HEK293 (cell line): ENCODE results near the gene PSMG1.
A peak's percentile ranks its signal among the peaks of the same experiment; 100 is the strongest.

Source experiments
- CTCF ChIA-PET: fragments of 350-600 bp; formaldehyde crosslinking; extraction: SDS; loops from one replicate; lab custom pipeline; 2021; ENCODE audit warnings: antibody characterized with exemption; lab: Yijun Ruan, JAX
- POLR2A ChIA-PET: fragments of 300-600 bp; formaldehyde crosslinking; extraction: SDS; loops from one replicate; lab custom pipeline; 2020; ENCODE audit warnings: antibody characterized with exemption, inconsistent platforms; lab: Yijun Ruan, JAX
- H3K27ac ChIP-seq: fragments of 200-500 bp; sonication (Bioruptor generic); 2 replicates; pipeline ENCODE4 v1.5.1; 2014; ENCODE audit warnings: low read depth, low read length, control low read depth, inconsistent platforms; ENCODE audit errors: extremely low read depth
- H3K36me3 ChIP-seq, 2 experiments: fragments of 200-500 bp in 1 of 2; sonication (Bioruptor generic) in 1 of 2; 1 replicate in 1 of 2; 2 replicates in 1 of 2; pipeline ENCODE4 v1.5.1; 2014 to 2017; ENCODE audit warnings: inconsistent platforms in 2 of 2, low read length in 2 of 2; ENCODE audit not compliant: control insufficient read depth in 2 of 2, insufficient read depth in 1 of 2
- H3K4me1 ChIP-seq: fragments of 200-500 bp; sonication (Bioruptor generic); 2 replicates; pipeline ENCODE4 v1.5.1; 2014; ENCODE audit warnings: mild to moderate bottlenecking, low read length, inconsistent platforms; ENCODE audit not compliant: control insufficient read depth, insufficient read depth
- H3K4me3 ChIP-seq: 2 replicates; pipeline ENCODE4 v1.5.1; 2011; ENCODE audit warnings: low read depth, mild to moderate bottlenecking, control low read depth, low read length, moderate library complexity
- H3K9me3 ChIP-seq: fragments of 200-500 bp; sonication (Bioruptor generic); 2 replicates; pipeline ENCODE4 v1.5.1; 2014; ENCODE audit warnings: low read depth, low read length, inconsistent platforms; ENCODE audit not compliant: control insufficient read depth, insufficient read depth
- EGR2 ChIP-seq: fragments of 450-650 bp; formaldehyde crosslinking; IDR thresholded peaks from 2 replicates; pipeline ENCODE4 v1.5.1; 2016; ENCODE audit warnings: low read depth, missing biosample characterization, missing genetic modification characterization
- KLF16 ChIP-seq: fragments of 450-650 bp; formaldehyde crosslinking; IDR thresholded peaks from 2 replicates; pipeline ENCODE4 v1.5.1; 2017; ENCODE audit warnings: missing biosample characterization, missing genetic modification characterization
- KLF8 ChIP-seq: fragments of 450-650 bp; formaldehyde crosslinking; IDR thresholded peaks from 2 replicates; pipeline ENCODE4 v1.5.1; 2016; ENCODE audit warnings: missing biosample characterization, missing genetic modification characterization
- PRDM1 ChIP-seq: fragments of 450-650 bp; formaldehyde crosslinking; IDR thresholded peaks from 2 replicates; pipeline ENCODE4; 2016; ENCODE audit warnings: missing biosample characterization, missing genetic modification characterization
- PRDM2 ChIP-seq: fragments of 450-650 bp; formaldehyde crosslinking; IDR thresholded peaks from 2 replicates; pipeline ENCODE4 v1.5.1; 2016; ENCODE audit warnings: missing biosample characterization, missing genetic modification characterization, borderline replicate concordance
- RBAK ChIP-seq: fragments of 450-650 bp; formaldehyde crosslinking; IDR thresholded peaks from 2 replicates; pipeline ENCODE4 v1.5.1; 2016; ENCODE audit warnings: missing biosample characterization, missing genetic modification characterization
- SCRT2 ChIP-seq: fragments of 450-650 bp; formaldehyde crosslinking; IDR thresholded peaks from 2 replicates; pipeline ENCODE4 v1.5.1; 2016; ENCODE audit warnings: missing biosample characterization, missing genetic modification characterization
- TCF7L2 ChIP-seq: IDR thresholded peaks from 2 replicates; pipeline ENCODE4 v1.6.1; 2011; ENCODE audit warnings: low read depth, mild to moderate bottlenecking, inconsistent platforms, low read length, moderate library complexity, borderline replicate concordance
- WT1 ChIP-seq: fragments of 450-650 bp; formaldehyde crosslinking; IDR thresholded peaks from 2 replicates; pipeline ENCODE4 v1.5.1; 2016; ENCODE audit warnings: missing biosample characterization, missing genetic modification characterization
- ZBTB48 ChIP-seq: fragments of 450-650 bp; formaldehyde crosslinking; IDR thresholded peaks from 2 replicates; pipeline ENCODE4 v1.5.1; 2016; ENCODE audit warnings: missing biosample characterization, missing genetic modification characterization
- ZFHX2 ChIP-seq: fragments of 450-650 bp; formaldehyde crosslinking; conservative IDR thresholded peaks from 2 replicates; pipeline ENCODE4 v1.5.1; 2016; ENCODE audit warnings: missing biosample characterization, missing genetic modification characterization
- ZNF221 ChIP-seq: fragments of 450-650 bp; formaldehyde crosslinking; IDR thresholded peaks from 2 replicates; pipeline ENCODE4 v1.5.1; 2017; ENCODE audit warnings: missing biosample characterization, missing genetic modification characterization, borderline replicate concordance
- ZNF223 ChIP-seq: fragments of 450-650 bp; formaldehyde crosslinking; IDR thresholded peaks from 2 replicates; pipeline ENCODE4 v1.5.1; 2016; ENCODE audit warnings: missing biosample characterization, missing genetic modification characterization
- ZNF311 ChIP-seq: fragments of 450-650 bp; formaldehyde crosslinking; IDR thresholded peaks from 2 replicates; pipeline ENCODE4 v1.5.1; 2017; ENCODE audit warnings: missing biosample characterization, missing genetic modification characterization, borderline replicate concordance
- ZNF423 ChIP-seq: fragments of 450-650 bp; formaldehyde crosslinking; IDR thresholded peaks from 2 replicates; pipeline ENCODE4 v1.5.1; 2016; ENCODE audit warnings: missing biosample characterization, missing genetic modification characterization
- ZNF48 ChIP-seq: fragments of 450-650 bp; formaldehyde crosslinking; IDR thresholded peaks from 2 replicates; pipeline ENCODE4 v1.5.1; 2016; ENCODE audit warnings: missing biosample characterization, missing genetic modification characterization
- ZNF549 ChIP-seq: fragments of 450-650 bp; IDR thresholded peaks from 2 replicates; pipeline ENCODE4 v1.5.1; 2018; ENCODE audit warnings: missing biosample characterization, missing genetic modification characterization, mild to moderate bottlenecking, inconsistent platforms, moderate library complexity
- ZNF600 ChIP-seq: fragments of 450-650 bp; formaldehyde crosslinking; IDR thresholded peaks from 2 replicates; pipeline ENCODE4 v1.5.1; 2016; ENCODE audit warnings: missing biosample characterization, missing genetic modification characterization
- ZNF664 ChIP-seq: fragments of 450-650 bp; formaldehyde crosslinking; IDR thresholded peaks from 2 replicates; pipeline ENCODE4 v1.5.1; 2016; ENCODE audit warnings: missing biosample characterization, missing genetic modification characterization
- ZSCAN4 ChIP-seq: fragments of 450-650 bp; formaldehyde crosslinking; IDR thresholded peaks from 2 replicates; pipeline ENCODE4 v1.5.1; 2017; ENCODE audit warnings: missing biosample characterization, missing genetic modification characterization
- TF ChIP-seq, protein P1 (sequence below): fragments of 450-650 bp; formaldehyde crosslinking; IDR thresholded peaks from 2 replicates; pipeline ENCODE4 v1.5.1; 2016; ENCODE audit warnings: missing biosample characterization, missing genetic modification characterization

PSMG1 gene

GRCh38 chr21:39187141-39187540, 3.9 kb upstream of the PSMG1 start:
- TF ChIP-seq ZNF423 (tag by site-specific recombination) (no peak), PRDM2 (no peak), ZSCAN4 (tag by site-specific recombination) (no peak), RBAK (tag by site-specific recombination) (no peak), PRDM1 (peak; percentile 91), TCF7L2 (no peak), SCRT2 (no peak)
- TF ChIP-seq, all 188 proteins: peak for 1
- 0 out of 2 replicates have a peak, but pooled peaks cover 3% of the 10 kb centered on the region for H3K4me1 ChIP-seq
- POLR2A ChIA-PET = interaction anchor here (1.5 kb wide), 1 partner anchor 10 kb away, joined by 3 read pairs; no protein-coding TSS in a partner anchor
- H3K27ac ChIP-seq = no peak overlapping the region
- H3K9me3 ChIP-seq = no peaks in the 10 kb centered on the region
- H3K4me3 ChIP-seq = no peak overlapping the region
- CTCF ChIA-PET = interaction anchor here (0.6 kb wide), 1 partner anchor 1627 kb away, joined by 3 read pairs; no protein-coding TSS in a partner anchor
- H3K36me3 ChIP-seq = no peaks in the 10 kb centered on the region

GRCh38 chr21:39186676-39187075, 3.4 kb upstream of the PSMG1 start:
- TF ChIP-seq KLF8 (tag by site-specific recombination) = 0 out of 2 replicates have a peak, but pooled peaks have one; percentile 12
- 0 out of 2 replicates have a peak, but pooled peaks have one; percentile 7 for TF ChIP-seq EGR2 (tag by site-specific recombination)
- 0 out of 2 replicates have a peak, but pooled peaks have one; percentile 38 for TF ChIP-seq WT1 (tag by site-specific recombination)
- no peak for TF ChIP-seq ZNF48 (tag by site-specific recombination)
- TF ChIP-seq, all 188 proteins: peak for 3
- ChIA-PET CTCF (interaction anchor here (0.6 kb wide), 1 partner anchor 1626 kb away, joined by 3 read pairs; no protein-coding TSS in a partner anchor), POLR2A (interaction anchor here (1.3 to 1.5 kb wide), 2 partner anchors 11 to 201 kb away, joined by 3 to 4 read pairs; no protein-coding TSS in a partner anchor)
- H3K36me3 ChIP-seq = no peaks in the 10 kb centered on the region
- no peak overlapping the region for H3K4me3 ChIP-seq
- H3K27ac ChIP-seq = no peak overlapping the region
- H3K4me1 ChIP-seq = 0 out of 2 replicates have a peak, but pooled peaks cover 3% of the 10 kb centered on the region
- H3K9me3 ChIP-seq = no peaks in the 10 kb centered on the region

DNA sequence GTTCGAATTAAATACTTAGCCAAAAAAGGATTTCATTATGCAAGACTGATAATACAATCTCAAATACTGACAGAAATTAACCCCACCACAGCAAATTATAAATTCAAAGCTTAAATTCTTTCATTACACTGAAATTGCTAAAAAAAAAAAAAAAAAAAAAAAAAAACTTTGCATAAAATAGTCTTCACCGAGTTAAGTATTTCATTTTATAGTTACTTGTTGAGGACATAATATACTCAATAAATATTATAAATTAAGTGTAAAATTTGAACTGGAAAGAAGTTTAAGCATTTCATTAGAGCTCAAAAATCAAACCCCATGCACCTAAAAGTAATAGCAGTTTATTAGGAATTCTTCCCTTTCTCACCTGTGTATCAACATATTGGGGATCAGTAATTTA, 1.9 kb upstream of the PSMG1 start:
- H3K9me3 ChIP-seq = no peaks in the 10 kb centered on the region
- TF ChIP-seq ZNF223 (no peak), ZNF311 (no peak), ZBTB48 (tag by site-specific recombination) (no peak), ZNF600 (tag by site-specific recombination) (no peak), KLF16 (tag by site-specific recombination) (no peak), ZNF549 (tag by site-specific recombination) (no peak), ZFHX2 (tag by site-specific recombination) (no peak), ZNF221 (tag by site-specific recombination) (no peak), ZNF664 (tag by site-specific recombination) (peak; percentile 88)
- TF ChIP-seq, protein P1, sequence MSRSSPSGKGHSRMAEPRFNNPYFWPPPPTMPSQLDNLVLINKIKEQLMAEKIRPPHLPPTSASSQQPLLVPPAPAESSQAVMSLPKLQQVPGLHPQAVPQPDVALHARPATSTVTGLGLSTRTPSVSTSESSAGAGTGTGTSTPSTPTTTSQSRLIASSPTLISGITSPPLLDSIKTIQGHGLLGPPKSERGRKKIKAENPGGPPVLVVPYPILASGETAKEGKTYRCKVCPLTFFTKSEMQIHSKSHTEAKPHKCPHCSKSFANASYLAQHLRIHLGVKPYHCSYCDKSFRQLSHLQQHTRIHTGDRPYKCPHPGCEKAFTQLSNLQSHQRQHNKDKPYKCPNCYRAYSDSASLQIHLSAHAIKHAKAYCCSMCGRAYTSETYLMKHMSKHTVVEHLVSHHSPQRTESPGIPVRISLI = peak; percentile 93
- no peak overlapping the region for H3K4me3 ChIP-seq
- H3K36me3 ChIP-seq = peaks cover 9 to 10% of the 10 kb centered on the region in 2 experiments
- CTCF ChIA-PET = no interaction called here
- H3K4me1 ChIP-seq = 0 out of 2 replicates have a peak, but pooled peaks cover 3% of the 10 kb centered on the region
- H3K27ac ChIP-seq = no peak overlapping the region
- POLR2A ChIA-PET = interaction anchor here (2.4 kb wide), 1 partner anchor 127 kb away, joined by 31 read pairs; the partner anchor contains the start of gene BRWD1
